ENCODE results near the gene ERF. TPM values are rescaled to one million over a fixed set of nuclear protein-coding genes. Genes with fewer than 3 reads are reported as not detected.
A peak's percentile ranks its signal among the peaks of the same experiment; 100 is the strongest.

The ERF gene
- polyA plus RNA-seq (2013, experiment 1 of 2), result 77.7 TPM
- polyA plus RNA-seq (2013, experiment 2 of 2), result 78.0 TPM

DNA sequence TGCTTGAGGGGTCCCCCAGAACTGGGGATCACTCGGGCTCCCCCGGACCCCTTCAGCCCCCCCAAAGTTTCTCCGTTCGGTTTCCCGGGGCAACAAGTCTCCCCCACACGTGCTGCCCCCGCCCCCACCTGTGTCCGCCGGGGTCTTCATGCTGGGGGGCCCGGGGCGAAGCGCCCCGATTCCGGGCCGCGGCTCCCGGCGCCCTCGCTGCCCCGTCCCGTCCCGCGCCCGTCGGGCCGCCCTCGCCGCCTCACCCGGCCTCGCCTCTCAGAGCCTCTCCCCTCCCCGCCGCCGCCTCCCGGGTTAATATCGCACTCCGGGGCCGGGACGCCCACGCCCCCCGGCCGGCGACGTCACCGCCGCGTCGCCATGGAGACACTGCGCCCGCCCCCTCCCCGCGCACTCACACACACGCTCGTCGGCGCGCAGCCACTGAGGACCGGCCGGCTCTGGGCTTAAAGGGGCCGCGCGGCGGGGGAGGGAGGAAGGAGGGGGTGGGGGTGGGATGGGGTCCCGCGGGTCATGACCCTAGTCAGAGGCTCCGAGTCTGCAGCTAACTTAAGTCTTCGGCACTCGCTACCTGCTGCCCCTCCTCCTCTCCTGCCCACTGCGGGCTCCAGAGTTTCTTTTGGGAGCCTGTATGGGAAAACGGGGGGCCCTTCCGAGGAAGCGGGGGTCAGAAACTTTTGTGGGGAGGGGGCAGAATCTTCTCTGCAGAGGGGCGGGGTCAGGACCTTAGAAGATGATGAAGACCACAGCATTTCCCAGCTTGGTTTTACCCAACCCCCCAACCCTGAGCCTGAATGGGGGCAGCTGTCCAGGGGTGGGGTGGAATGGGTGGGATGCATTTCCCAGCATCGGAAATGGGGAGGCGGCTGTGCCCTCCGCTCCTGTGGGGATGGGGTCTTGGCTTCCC is at the start of gene ERF:
Gene ERF (minus strand): TSS at position 279 of the 916 bp plus-strand sequence. CDS start 129 bp downstream, at position 150.
- no peak within 1 kb of the TSS for H2BK12ac ChIP-seq (ENCODE audit: low read length)
- H3K4me3 ChIP-seq (ENCODE audit: low read length in 2 of 2), result peak within 1 kb of the TSS; percentile 94 to 95
- H3K27ac ChIP-seq (replicated peaks; ENCODE audit: low read length), result peak within 1 kb of the TSS; percentile 96
- peak within 1 kb of the TSS; percentile 91 for H2BK120ac ChIP-seq (ENCODE audit: low read depth, low read length)
- peaks cover 23% of the 10 kb centered on the region for H3K79me1 ChIP-seq (ENCODE audit: low read depth, low read length)
- no peak within 1 kb of the TSS for H4K8ac ChIP-seq (ENCODE audit: low read depth, low read length)
- H3K9ac ChIP-seq (ENCODE audit: low read depth, low read length, poor library complexity), result peak within 1 kb of the TSS; percentile 99
- H3K23ac ChIP-seq (ENCODE audit: low read depth, low read length, poor library complexity), result peak within 1 kb of the TSS; percentile 99
- no peaks in the 10 kb centered on the region for H3K9me3 ChIP-seq (replicated peaks in 1 of 2; ENCODE audit: control insufficient read depth in 2 of 2, insufficient read depth in 1 of 2, low read depth in 1 of 2, low read length in 2 of 2)
- peak within 1 kb of the TSS; percentile 76 for H3K4ac ChIP-seq (ENCODE audit: low read length)
- DNase-seq (ENCODE audit: low spot score), result peak; percentile 96
- peak within 1 kb of the TSS; percentile 90 for H2AK5ac ChIP-seq (ENCODE audit: low read depth, low read length)
- peak within 1 kb of the TSS; percentile 100 for H2BK5ac ChIP-seq (ENCODE audit: low read length)
- H3K36me3 ChIP-seq (replicated peaks in 1 of 2; ENCODE audit: control insufficient read depth in 2 of 2, insufficient read depth in 2 of 2, low read length in 2 of 2), result peaks cover 5 to 13% of the 10 kb centered on the region in 2 donors
- peak within 1 kb of the TSS; percentile 89 for H2AFZ ChIP-seq (ENCODE audit: low read length)
- no CpG with 5 or more reads among the region's 75 CpGs for WGBS, 2 donors (ENCODE audit: extremely low coverage in 2 of 2, insufficient read length in 2 of 2, insufficient replicate concordance in 1 of 2)
- peak within 1 kb of the TSS; percentile 71 for H3K4me2 ChIP-seq (ENCODE audit: insufficient read depth, low read length, poor library complexity, severe bottlenecking)
- peaks cover 19 to 25% of the 10 kb centered on the region in 2 donors for H3K4me1 ChIP-seq (ENCODE audit: control insufficient read depth in 2 of 2, insufficient read depth in 1 of 2, low read depth in 1 of 2, low read length in 2 of 2)
- H3K14ac ChIP-seq (ENCODE audit: low read length), result peak within 1 kb of the TSS; percentile 82
- H4K91ac ChIP-seq (ENCODE audit: low read depth, low read length, poor library complexity), result no peak within 1 kb of the TSS
- peak within 1 kb of the TSS; percentile 99 for H3K18ac ChIP-seq (ENCODE audit: low read length)
- H3K27me3 ChIP-seq (ENCODE audit: control insufficient read depth in 3 of 3, insufficient read depth in 3 of 3, low read depth in 1 of 3, low read length in 3 of 3), result no peaks in the 10 kb centered on the region
- peak within 1 kb of the TSS; percentile 99 for H2BK15ac ChIP-seq (ENCODE audit: low read length)

DNA sequence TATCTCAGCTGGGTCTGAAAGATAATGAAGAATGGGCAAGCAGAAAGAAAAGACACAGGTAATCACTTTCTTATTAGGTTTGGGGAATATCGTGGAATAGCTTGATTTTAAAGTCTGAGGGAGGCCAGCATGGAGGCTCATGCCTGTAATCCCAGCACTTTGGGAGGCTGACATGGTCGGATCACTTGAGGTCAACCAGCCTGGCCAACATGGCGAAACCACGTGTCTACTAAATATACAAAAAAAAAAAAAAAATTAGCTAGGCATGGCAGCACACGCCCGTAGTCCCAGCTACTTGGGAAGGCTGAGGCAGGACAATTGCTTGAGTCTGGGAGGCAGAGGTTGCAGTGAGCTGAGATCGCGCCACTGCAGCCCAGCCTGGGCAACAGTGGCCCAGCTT is 48.9 kb upstream of the ERF start:
- H2AK5ac ChIP-seq (ENCODE audit: low read depth, low read length), result peak overlapping the region; percentile 81
- peaks cover 6 to 21% of the 10 kb centered on the region in 2 donors for H3K36me3 ChIP-seq (replicated peaks in 1 of 2; ENCODE audit: control insufficient read depth in 2 of 2, insufficient read depth in 2 of 2, low read length in 2 of 2)
- no peak overlapping the region for H3K4me3 ChIP-seq (ENCODE audit: low read length in 2 of 2)
- no peaks in the 10 kb centered on the region for H3K27me3 ChIP-seq (ENCODE audit: control insufficient read depth in 3 of 3, insufficient read depth in 3 of 3, low read depth in 1 of 3, low read length in 3 of 3)
- no peak for DNase-seq (ENCODE audit: low spot score)
- H3K18ac ChIP-seq (ENCODE audit: low read length), result no peak overlapping the region
- no peak overlapping the region for H2BK5ac ChIP-seq (ENCODE audit: low read length)
- H4K91ac ChIP-seq (ENCODE audit: low read depth, low read length, poor library complexity), result no peak overlapping the region
- WGBS, 2 donors (ENCODE audit: extremely low coverage in 2 of 2, insufficient read length in 2 of 2, insufficient replicate concordance in 1 of 2), result no CpG with 5 or more reads among the region's 8 CpGs
- no peak overlapping the region for H3K4ac ChIP-seq (ENCODE audit: low read length)
- H2AFZ ChIP-seq (ENCODE audit: low read length), result peak overlapping the region; percentile 90
- H3K4me1 ChIP-seq (ENCODE audit: control insufficient read depth in 2 of 2, insufficient read depth in 1 of 2, low read depth in 1 of 2, low read length in 2 of 2), result peaks cover 10 to 13% of the 10 kb centered on the region in 2 donors
- H3K9me3 ChIP-seq (replicated peaks in 1 of 2; ENCODE audit: control insufficient read depth in 2 of 2, insufficient read depth in 1 of 2, low read depth in 1 of 2, low read length in 2 of 2), result no peaks in the 10 kb centered on the region
- H3K4me2 ChIP-seq (ENCODE audit: insufficient read depth, low read length, poor library complexity, severe bottlenecking), result no peak overlapping the region
- no peak overlapping the region for H2BK120ac ChIP-seq (ENCODE audit: low read depth, low read length)
- no peak overlapping the region for H4K8ac ChIP-seq (ENCODE audit: low read depth, low read length)
- no peak overlapping the region for H2BK12ac ChIP-seq (ENCODE audit: low read length)
- no peak overlapping the region for H3K27ac ChIP-seq (replicated peaks; ENCODE audit: low read length)
- H3K23ac ChIP-seq (ENCODE audit: low read depth, low read length, poor library complexity), result no peak overlapping the region
- no peak overlapping the region for H3K9ac ChIP-seq (ENCODE audit: low read depth, low read length, poor library complexity)
- no peak overlapping the region for H3K14ac ChIP-seq (ENCODE audit: low read length)
- H2BK15ac ChIP-seq (ENCODE audit: low read length), result no peak overlapping the region
- peaks cover 2% of the 10 kb centered on the region for H3K79me1 ChIP-seq (ENCODE audit: low read depth, low read length)

DNA sequence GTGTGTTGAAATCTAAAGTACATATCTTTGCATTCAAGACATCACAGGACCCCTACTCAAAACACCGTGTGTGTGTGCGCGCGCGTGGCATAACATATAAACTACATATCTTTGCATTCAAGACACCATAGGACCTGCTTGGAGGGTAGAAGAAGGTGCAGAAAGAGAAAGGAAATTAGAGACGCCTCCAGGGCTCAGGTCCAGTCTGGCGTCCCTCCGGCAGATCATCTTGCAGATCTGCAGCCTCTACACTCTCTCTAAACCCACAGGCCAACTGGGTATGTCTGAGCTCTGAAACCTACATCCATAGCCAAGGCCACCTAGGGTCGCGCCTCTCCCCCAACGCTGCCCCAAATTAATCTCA is 48.2 kb upstream of the ERF start:
- H3K79me1 ChIP-seq (ENCODE audit: low read depth, low read length), result peaks cover 2% of the 10 kb centered on the region
- H3K14ac ChIP-seq (ENCODE audit: low read length), result no peak overlapping the region
- peak overlapping the region; percentile 57 for H3K4me2 ChIP-seq (ENCODE audit: insufficient read depth, low read length, poor library complexity, severe bottlenecking)
- H2AFZ ChIP-seq (ENCODE audit: low read length), result peak overlapping the region; percentile 90
- no peak overlapping the region for H3K4ac ChIP-seq (ENCODE audit: low read length)
- no peak overlapping the region for H3K23ac ChIP-seq (ENCODE audit: low read depth, low read length, poor library complexity)
- H3K4me1 ChIP-seq (ENCODE audit: control insufficient read depth in 2 of 2, insufficient read depth in 1 of 2, low read depth in 1 of 2, low read length in 2 of 2), result peaks cover 10 to 13% of the 10 kb centered on the region in 2 donors
- no CpG with 5 or more reads among the region's 11 CpGs for WGBS, 2 donors (ENCODE audit: extremely low coverage in 2 of 2, insufficient read length in 2 of 2, insufficient replicate concordance in 1 of 2)
- H3K27ac ChIP-seq (replicated peaks; ENCODE audit: low read length), result peak overlapping the region; percentile 70
- H4K8ac ChIP-seq (ENCODE audit: low read depth, low read length), result no peak overlapping the region
- H2BK5ac ChIP-seq (ENCODE audit: low read length), result no peak overlapping the region
- no peaks in the 10 kb centered on the region for H3K27me3 ChIP-seq (ENCODE audit: control insufficient read depth in 3 of 3, insufficient read depth in 3 of 3, low read depth in 1 of 3, low read length in 3 of 3)
- H2AK5ac ChIP-seq (ENCODE audit: low read depth, low read length), result no peak overlapping the region
- no peak overlapping the region for H2BK12ac ChIP-seq (ENCODE audit: low read length)
- H3K4me3 ChIP-seq (ENCODE audit: low read length in 2 of 2), result peak overlapping the region in 1 of 2 donors; percentile 93
- no peak for DNase-seq (ENCODE audit: low spot score)
- peak overlapping the region; percentile 1 for H2BK120ac ChIP-seq (ENCODE audit: low read depth, low read length)
- no peak overlapping the region for H3K9ac ChIP-seq (ENCODE audit: low read depth, low read length, poor library complexity)
- H2BK15ac ChIP-seq (ENCODE audit: low read length), result no peak overlapping the region
- H3K36me3 ChIP-seq (replicated peaks in 1 of 2; ENCODE audit: control insufficient read depth in 2 of 2, insufficient read depth in 2 of 2, low read length in 2 of 2), result peaks cover 9 to 27% of the 10 kb centered on the region in 2 donors
- no peaks in the 10 kb centered on the region for H3K9me3 ChIP-seq (replicated peaks in 1 of 2; ENCODE audit: control insufficient read depth in 2 of 2, insufficient read depth in 1 of 2, low read depth in 1 of 2, low read length in 2 of 2)
- H3K18ac ChIP-seq (ENCODE audit: low read length), result peak overlapping the region; percentile 82
- peak overlapping the region; percentile 34 for H4K91ac ChIP-seq (ENCODE audit: low read depth, low read length, poor library complexity)

DNA sequence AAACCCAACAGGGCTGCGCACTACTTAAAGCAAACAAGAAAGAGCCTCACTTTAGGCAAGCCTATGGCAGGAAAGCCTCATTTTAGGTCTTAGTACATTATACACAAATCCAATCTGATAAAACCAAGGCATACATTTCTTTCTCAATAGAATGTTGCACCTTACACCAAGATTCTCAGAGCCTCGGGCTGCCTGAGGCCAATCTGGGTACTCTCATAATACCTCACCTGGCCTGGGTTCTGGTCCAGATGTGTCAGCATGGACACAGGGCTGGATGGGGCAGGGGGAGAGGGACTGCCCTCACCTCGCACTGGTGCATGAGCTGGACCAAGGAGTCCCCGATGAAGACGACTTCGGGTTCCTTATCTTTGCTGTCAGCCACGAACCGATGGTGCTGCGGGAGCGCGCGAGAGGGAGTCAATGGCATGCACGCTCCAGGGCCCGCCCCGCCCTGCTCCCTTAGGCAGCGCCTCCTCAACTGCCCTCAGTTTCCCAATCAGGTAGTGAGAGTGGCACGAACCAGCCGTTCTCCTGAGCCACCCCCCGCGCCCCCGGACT is 46.8 kb upstream of the ERF start, which contains the start of gene PRR19:
Gene PRR19 (plus strand): TSS at position 487 of the 558 bp plus-strand sequence. CDS start 7,453 bp downstream, outside the sequence.
- H4K8ac ChIP-seq (ENCODE audit: low read depth, low read length), result peak within 1 kb of the TSS; percentile 82

More for the DNA sequence above, 46.8 kb upstream of the ERF start, which contains the start of gene PRR19:
- Histone ChIP-seq H3K79me1 (ENCODE audit: low read depth, low read length) (peaks cover 2% of the 10 kb centered on the region), H2AK5ac (ENCODE audit: low read depth, low read length) (peak within 1 kb of the TSS; percentile 73), H3K4me1 (ENCODE audit: control insufficient read depth in 2 of 2, insufficient read depth in 1 of 2, low read depth in 1 of 2, low read length in 2 of 2) (peaks cover 10 to 13% of the 10 kb centered on the region in 2 donors), H3K14ac (ENCODE audit: low read length) (peak within 1 kb of the TSS; percentile 99), H3K4me3 (ENCODE audit: low read length in 2 of 2) (peak within 1 kb of the TSS; percentile 93 to 96), H3K9ac (ENCODE audit: low read depth, low read length, poor library complexity) (peak within 1 kb of the TSS; percentile 100), H3K4ac (ENCODE audit: low read length) (peak within 1 kb of the TSS; percentile 97), H2BK12ac (ENCODE audit: low read length) (peak within 1 kb of the TSS; percentile 82), H2BK120ac (ENCODE audit: low read depth, low read length) (peak within 1 kb of the TSS; percentile 96), H3K23ac (ENCODE audit: low read depth, low read length, poor library complexity) (peak within 1 kb of the TSS; percentile 91), H3K4me2 (ENCODE audit: insufficient read depth, low read length, poor library complexity, severe bottlenecking) (peak within 1 kb of the TSS; percentile 78), H3K27ac (replicated peaks; ENCODE audit: low read length) (peak within 1 kb of the TSS; percentile 87), H2BK15ac (ENCODE audit: low read length) (peak within 1 kb of the TSS; percentile 99), H4K91ac (ENCODE audit: low read depth, low read length, poor library complexity) (peak within 1 kb of the TSS; percentile 79), H3K27me3 (ENCODE audit: control insufficient read depth in 3 of 3, insufficient read depth in 3 of 3, low read depth in 1 of 3, low read length in 3 of 3) (no peaks in the 10 kb centered on the region), H3K9me3 (replicated peaks in 1 of 2; ENCODE audit: control insufficient read depth in 2 of 2, insufficient read depth in 1 of 2, low read depth in 1 of 2, low read length in 2 of 2) (no peaks in the 10 kb centered on the region), H2BK5ac (ENCODE audit: low read length) (peak within 1 kb of the TSS; percentile 98), H3K36me3 (replicated peaks in 1 of 2; ENCODE audit: control insufficient read depth in 2 of 2, insufficient read depth in 2 of 2, low read length in 2 of 2) (peaks cover 15 to 37% of the 10 kb centered on the region in 2 donors), H3K18ac (ENCODE audit: low read length) (peak within 1 kb of the TSS; percentile 100), H2AFZ (ENCODE audit: low read length) (peak within 1 kb of the TSS; percentile 90)
- no peak for DNase-seq (ENCODE audit: low spot score)
- WGBS, 2 donors (ENCODE audit: extremely low coverage in 2 of 2, insufficient read length in 2 of 2, insufficient replicate concordance in 1 of 2), result no CpG with 5 or more reads among the region's 21 CpGs

All from neuronal stem cell (in vitro differentiated cells).